Fibroblast of lung (primary cell): Measurements from ENCODE around the gene BCAN. TPM values are rescaled to one million over a fixed set of nuclear protein-coding genes. Genes with fewer than 3 reads are reported as not detected.

Experiments used
- DNase-seq, 2 donors: peaks; one replicate each; pipeline versions ENCODE4 v3.0.0 to v3.0.0-alpha.2; 2010; ENCODE audit warnings: low read depth in 2 of 2
- H2AFZ ChIP-seq: 2 replicates; pipeline ENCODE4 v1.5.1; 2012; ENCODE audit warnings: low read length, control low read depth, inconsistent platforms
- H3K27ac ChIP-seq: 2 replicates; pipeline ENCODE4 v1.5.1; 2011; ENCODE audit warnings: low read length, control low read depth; ENCODE audit not compliant: insufficient read depth
- H3K27me3 ChIP-seq: 2 replicates; pipeline ENCODE4 v1.5.1; 2011; ENCODE audit warnings: mild to moderate bottlenecking, low read length; ENCODE audit not compliant: control insufficient read depth, insufficient read depth
- H3K36me3 ChIP-seq: 2 replicates; pipeline ENCODE4 v1.5.1; 2011; ENCODE audit warnings: low read length; ENCODE audit not compliant: control insufficient read depth, insufficient read depth
- H3K4me1 ChIP-seq: 2 replicates; pipeline ENCODE4 v1.5.1; 2011; ENCODE audit warnings: low read length; ENCODE audit not compliant: control insufficient read depth, insufficient read depth; ENCODE audit errors: extremely low read depth
- H3K4me2 ChIP-seq: 2 replicates; pipeline ENCODE4 v1.5.1; 2011; ENCODE audit warnings: low read length, control low read depth; ENCODE audit not compliant: insufficient read depth; ENCODE audit errors: extremely low read depth
- H3K4me3 ChIP-seq, 4 experiments: fragments of 200-600 bp in 1 of 4; sonication (generic) in 1 of 4; replicated peaks in 1 of 4; 2 replicates each; pipeline ENCODE4 v1.5.1; 2011 to 2016; ENCODE audit warnings: low read length in 4 of 4, low read depth in 3 of 4, mild to moderate bottlenecking in 3 of 4, control low read depth in 2 of 4, inconsistent platforms in 1 of 4, mixed read lengths in 1 of 4; ENCODE audit not compliant: insufficient read depth in 1 of 4; ENCODE audit errors: control extremely low read depth in 1 of 4
- H3K79me2 ChIP-seq: 2 replicates; pipeline ENCODE4 v1.5.1; 2012; ENCODE audit warnings: mild to moderate bottlenecking, low read length, inconsistent platforms; ENCODE audit not compliant: control insufficient read depth, insufficient read depth
- H3K9ac ChIP-seq: 2 replicates; pipeline ENCODE4 v1.5.1; 2011; ENCODE audit warnings: mild to moderate bottlenecking, low read length, control low read depth; ENCODE audit not compliant: insufficient read depth
- H3K9me3 ChIP-seq: 2 replicates; pipeline ENCODE4 v1.5.1; 2012; ENCODE audit warnings: low read depth, low read length; ENCODE audit not compliant: control insufficient read depth, insufficient read depth
- H4K20me1 ChIP-seq: 2 replicates; pipeline ENCODE4 v1.5.1; 2011; ENCODE audit warnings: low read length; ENCODE audit not compliant: control insufficient read depth, insufficient read depth; ENCODE audit errors: extremely low read depth
- CTCF ChIP-seq, 2 donors: IDR thresholded peaks in 1 of 2; conservative IDR thresholded peaks in 1 of 2; 1 replicate in 1 of 2; 2 replicates in 1 of 2; pipeline ENCODE4 v1.5.1; 2011 to 2012; ENCODE audit warnings: low read length in 2 of 2, control low read depth in 1 of 2, inconsistent platforms in 1 of 2, low read depth in 1 of 2, mild to moderate bottlenecking in 1 of 2
- EZH2 ChIP-seq: IDR thresholded peaks from 2 replicates; pipeline ENCODE4 v1.5.1; 2012; ENCODE audit warnings: low read length, control low read depth, mild to moderate bottlenecking; ENCODE audit errors: missing control alignments
- polyA plus RNA-seq, 2 donors: library from polyadenylated mRNA; depleted of rRNA in 1 of 2; stranded (reverse) in 1 of 2; unstranded in 1 of 2; fragments of >200 nt; gene quantifications; 2 replicates each; pipeline ENCODE4 v1.2.1, GENCODE V29; 2011 to 2012; ENCODE audit warnings: missing spikeins in 1 of 2
- total RNA-seq: library from RNA; depleted of rRNA; stranded (reverse); fragments of >200 nt; gene quantifications from 2 replicates; pipeline ENCODE4 v1.2.1, GENCODE V29; 2014

Gene BCAN
- total and polyA plus RNA-seq, 2 donors (not counting 1 experiment from before 2014, with no cell fraction given) = 0.03 TPM; not detected in 1

- H3K4me3 ChIP-seq = no peak overlapping the region
- no peaks in the 10 kb centered on the region for H3K36me3 ChIP-seq
- TF ChIP-seq EZH2 (no peak), CTCF (conservative IDR thresholded peaks at IDR 0.05 in 1 of 2, IDR thresholded peaks at IDR 0.05 in 1 of 2; ENCODE audit: low read depth in 1 of 2, low read length in 2 of 2) (no peak)
- H3K9me3 ChIP-seq = no peaks in the 10 kb centered on the region
- no peak for DNase-seq
- H3K79me2 ChIP-seq = no peaks in the 10 kb centered on the region
- H3K4me1 ChIP-seq = peaks cover 56% of the 10 kb centered on the region
- no peak overlapping the region for H3K27ac ChIP-seq
- no peak overlapping the region for H3K9ac ChIP-seq
- no peak overlapping the region for H3K4me2 ChIP-seq
- H4K20me1 ChIP-seq = no peaks in the 10 kb centered on the region
- H3K27me3 ChIP-seq = no peaks in the 10 kb centered on the region
- no peak overlapping the region for H2AFZ ChIP-seq
These were observed 67.1 kb downstream of the BCAN start for GRCh38 chr1:156709031-156709430.

Other genes with a start within 250 kb of the BCAN start
- 4.6 and 9.9 TPM in 2 replicates for gene MEF2D, start 141.3 kb upstream of the BCAN start, total RNA-seq
- gene MEF2D, start 141.3 kb upstream of the BCAN start, polyA plus RNA-seq = 12.7 and 13.1 TPM in 2 replicates
- 1.3 and 16.0 TPM in 2 replicates for gene IQGAP3, start 69.6 kb upstream of the BCAN start, total RNA-seq
- 2.7 and 15.9 TPM in 2 replicates for gene IQGAP3, start 69.6 kb upstream of the BCAN start, polyA plus RNA-seq
- not detected in 2 replicates for gene TTC24, start 62.4 kb upstream of the BCAN start, total RNA-seq
- gene TTC24, start 62.4 kb upstream of the BCAN start, polyA plus RNA-seq = not detected in 2 replicates
- 51.6 and 64.4 TPM in 2 replicates for gene NAXE, start 50.3 kb upstream of the BCAN start, total RNA-seq
- gene NAXE, start 50.3 kb upstream of the BCAN start, polyA plus RNA-seq = 41.6 and 59.5 TPM in 2 replicates
- 11.3 and 12.2 TPM in 2 replicates for gene GPATCH4, start 40.6 kb upstream of the BCAN start, total RNA-seq
- 23.6 and 42.7 TPM in 2 replicates for gene GPATCH4, start 40.6 kb upstream of the BCAN start, polyA plus RNA-seq
- not detected in 2 replicates for gene HAPLN2, start 22.7 kb upstream of the BCAN start, total RNA-seq
- gene HAPLN2, start 22.7 kb upstream of the BCAN start, polyA plus RNA-seq = not detected in 2 replicates
- gene NES, start 35.3 kb downstream of the BCAN start, total RNA-seq = 44.2 and 87.4 TPM in 2 replicates
- gene NES, start 35.3 kb downstream of the BCAN start, polyA plus RNA-seq = 23.0 and 34.6 TPM in 2 replicates
- gene CRABP2, start 63.5 kb downstream of the BCAN start, total RNA-seq = 33.4 and 70.4 TPM in 2 replicates
- gene CRABP2, start 63.5 kb downstream of the BCAN start, polyA plus RNA-seq = 48.9 and 184 TPM in 2 replicates
- gene METTL25B, start 86.4 kb downstream of the BCAN start, total RNA-seq = 12.6 and 17.3 TPM in 2 replicates
- 5.5 and 6.4 TPM in 2 replicates for gene METTL25B, start 86.4 kb downstream of the BCAN start, polyA plus RNA-seq
- gene ISG20L2, start 86.6 kb downstream of the BCAN start, total RNA-seq = 5.4 and 5.8 TPM in 2 replicates
- 23.6 and 29.9 TPM in 2 replicates for gene ISG20L2, start 86.6 kb downstream of the BCAN start, polyA plus RNA-seq
- gene MRPL24, start 99.0 kb downstream of the BCAN start, total RNA-seq = 39.8 and 58.8 TPM in 2 replicates
- 67.2 and 108 TPM in 2 replicates for gene MRPL24, start 99.0 kb downstream of the BCAN start, polyA plus RNA-seq
- gene HDGF, start 109.6 kb downstream of the BCAN start, total RNA-seq = 108 and 138 TPM in 2 replicates
- gene HDGF, start 109.6 kb downstream of the BCAN start, polyA plus RNA-seq = 99.1 and 126 TPM in 2 replicates
- gene PRCC, start 125.4 kb downstream of the BCAN start, total RNA-seq = 10.5 and 13.2 TPM in 2 replicates
- 52.0 and 75.8 TPM in 2 replicates for gene PRCC, start 125.4 kb downstream of the BCAN start, polyA plus RNA-seq
- gene SH2D2A, start 174.7 kb downstream of the BCAN start, total RNA-seq = not detected in 2 replicates
- gene SH2D2A, start 174.7 kb downstream of the BCAN start, polyA plus RNA-seq = not detected in 2 replicates
- gene INSRR, start 217.0 kb downstream of the BCAN start, total RNA-seq = not detected in 2 replicates
- gene INSRR, start 217.0 kb downstream of the BCAN start, polyA plus RNA-seq = not detected in 2 replicates
- gene NTRK1, start 218.7 kb downstream of the BCAN start, total RNA-seq = not detected in 2 replicates
- gene NTRK1, start 218.7 kb downstream of the BCAN start, polyA plus RNA-seq = not detected in 2 replicates